Esophagus (tissue), 2 donors: Measurements from ENCODE around the gene GPR68. TPM values are rescaled to one million over a fixed set of nuclear protein-coding genes. Genes with fewer than 3 reads are reported as not detected.
"Not testable (repeated sequence)": the region's sequence is repeated elsewhere in the genome, so short reads cannot be mapped to it uniquely, and the experiment has no call there.

Source experiments
- H3K27ac ChIP-seq, 2 donors: one replicate each; pipeline ENCODE4 v1.5.1; 2013; ENCODE audit warnings: low read depth in 2 of 2, mild to moderate bottlenecking in 2 of 2, inconsistent platforms in 1 of 2, low read length in 1 of 2, moderate library complexity in 1 of 2
- H3K27me3 ChIP-seq, 2 donors: one replicate each; pipeline ENCODE4 v1.6.1; 2013; ENCODE audit warnings: low read length in 2 of 2, control low read depth in 1 of 2, mild to moderate bottlenecking in 1 of 2; ENCODE audit not compliant: insufficient read depth in 2 of 2, control insufficient read depth in 1 of 2
- H3K36me3 ChIP-seq, 2 donors: one replicate each; pipeline ENCODE4 v1.6.1; 2013; ENCODE audit warnings: low read length in 1 of 2; ENCODE audit not compliant: control insufficient read depth in 2 of 2, insufficient read depth in 2 of 2
- H3K4me1 ChIP-seq, 2 donors: one replicate each; pipeline ENCODE4 v1.6.1; 2013; ENCODE audit warnings: low read length in 1 of 2; ENCODE audit not compliant: control insufficient read depth in 2 of 2, insufficient read depth in 2 of 2
- H3K4me3 ChIP-seq, 2 donors: one replicate each; pipeline ENCODE4 v1.5.1; 2013; ENCODE audit warnings: low read length in 2 of 2, mild to moderate bottlenecking in 2 of 2, low read depth in 1 of 2, moderate library complexity in 1 of 2
- H3K9me3 ChIP-seq, 2 donors: one replicate each; pipeline ENCODE4 v1.6.1; 2013; ENCODE audit warnings: mild to moderate bottlenecking in 2 of 2, low read depth in 1 of 2, low read length in 1 of 2, moderate library complexity in 1 of 2; ENCODE audit not compliant: control insufficient read depth in 2 of 2, insufficient read depth in 1 of 2
- WGBS, 2 donors: extraction: QIAGEN DNeasy Blood & Tissue Kit; methylation state at CpG; one replicate each; pipeline ENCODE4 v1.1.7; 2013; 5-methylcytosine and 5-hydroxymethylcytosine counted together
- polyA plus RNA-seq, 2 donors: library from polyadenylated mRNA; stranded (reverse); fragments of 200-250 nt; gene quantifications; one replicate each; pipeline ENCODE4 v1.2.3, GENCODE V29; 2013
- donor health status: healthy with polysubstance abuse.
- donor health status: Bipolar disorder and iron deficiency.

Gene GPR68
- polyA plus RNA-seq, 2 donors = 0.71 to 4.8 TPM

DNA sequence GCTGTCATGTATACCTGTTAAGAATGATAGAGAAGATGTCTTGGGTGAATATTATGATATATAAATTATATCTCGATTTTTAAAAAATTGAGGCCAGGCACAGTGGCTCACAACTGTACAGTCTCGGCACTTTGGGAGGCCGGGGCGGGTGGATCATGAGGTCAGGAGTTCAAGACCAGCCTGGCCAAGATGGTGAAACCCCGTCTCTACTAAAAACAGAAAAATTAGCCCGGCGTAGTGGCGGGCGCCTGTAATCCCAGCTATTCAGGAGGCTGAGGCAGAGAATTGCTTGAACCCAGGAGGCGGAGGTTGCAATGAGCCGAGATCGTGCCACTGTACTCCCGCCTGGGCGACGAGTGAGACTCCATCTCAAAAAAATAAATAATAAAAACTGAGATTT, 21.8 kb upstream of the GPR68 start:
- not testable (repeated sequence) for H3K27me3 ChIP-seq, H3K9me3 ChIP-seq, H3K36me3 ChIP-seq, H3K4me3 ChIP-seq, H3K27ac ChIP-seq, H3K4me1 ChIP-seq
- WGBS, 2 donors = 96 to 97% methylated on average over 15 of the region's 15 CpGs

DNA sequence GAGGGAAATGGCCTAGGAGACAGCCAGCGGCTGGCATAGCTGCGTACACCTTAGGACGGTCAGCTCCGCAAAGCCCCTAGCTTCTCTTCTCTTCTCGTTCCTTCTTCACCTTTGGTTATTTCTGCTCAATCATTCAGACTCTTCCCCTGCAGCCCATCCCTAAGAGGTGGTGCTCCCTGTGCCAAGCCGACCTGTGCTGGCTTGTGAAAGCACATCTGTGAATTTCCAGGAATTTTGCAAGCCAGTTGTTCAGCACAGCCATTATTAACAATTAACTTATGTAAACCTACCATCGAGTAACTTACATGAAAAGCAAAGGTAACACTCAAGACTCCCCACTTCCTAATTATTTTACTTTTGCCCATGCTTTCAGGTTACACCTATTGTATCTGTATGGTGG, 20.9 kb upstream of the GPR68 start:
- H3K4me1 ChIP-seq = peaks cover 5 to 9% of the 10 kb centered on the region in 2 donors
- peak overlapping the region; percentile 47 to 88 for H3K27ac ChIP-seq
- 49 to 67% methylated on average over 7 of the region's 7 CpGs for WGBS, 2 donors

DNA sequence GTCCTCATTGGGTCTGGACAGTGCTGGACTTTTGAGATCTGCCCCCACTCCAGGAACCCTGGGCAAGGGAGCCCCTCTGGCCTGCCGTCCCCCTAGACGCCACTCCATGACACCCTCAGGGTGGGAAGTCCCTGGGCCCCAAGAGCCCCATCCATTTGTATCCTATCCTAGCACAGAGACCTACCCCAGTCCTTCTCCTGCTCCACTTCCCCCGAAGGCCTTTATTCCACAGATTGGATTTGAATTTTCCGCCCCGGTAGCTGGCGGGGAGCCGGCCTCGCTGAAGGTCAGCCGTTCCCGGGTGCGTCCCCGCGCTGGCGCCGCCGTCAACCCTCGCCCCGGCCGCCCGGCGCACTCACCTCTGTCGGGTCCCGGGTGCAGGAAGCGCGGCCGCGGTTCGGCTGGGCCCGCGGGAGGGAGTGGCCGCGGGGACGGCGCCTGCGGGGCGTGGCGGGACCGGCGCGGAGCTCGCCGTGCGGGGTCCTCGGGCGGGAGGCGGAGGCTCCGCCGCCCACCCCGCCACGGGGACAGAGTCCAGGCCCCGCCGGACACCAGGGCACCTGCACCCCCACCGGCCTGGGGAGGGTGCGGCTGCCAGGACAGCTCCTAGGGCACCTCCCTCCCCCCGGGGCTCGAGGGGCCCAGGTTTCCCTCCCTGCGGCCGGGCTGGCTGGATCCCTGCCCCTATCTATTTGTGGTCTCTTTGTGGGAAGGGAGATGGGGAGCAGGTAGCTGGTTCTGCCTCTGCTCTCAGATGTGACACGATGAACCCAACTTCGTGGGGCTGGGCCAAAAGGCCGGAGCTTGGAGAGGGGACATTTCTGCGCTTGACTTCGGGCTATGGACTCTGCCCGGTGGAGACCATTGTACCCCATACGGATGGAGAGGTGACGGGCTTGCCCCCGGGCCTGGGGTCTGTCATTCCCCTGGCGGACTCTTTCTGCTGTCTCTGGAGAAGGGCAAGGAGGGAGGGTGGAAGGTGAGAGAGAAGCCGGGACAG, 19.9 kb upstream of the GPR68 start:
- no peaks in the 10 kb centered on the region for H3K27me3 ChIP-seq
- no peaks in the 10 kb centered on the region for H3K9me3 ChIP-seq
- WGBS, 2 donors = 8 to 10% methylated on average over 64 to 69 of the region's 69 CpGs
- H3K4me1 ChIP-seq = peaks cover 5 to 9% of the 10 kb centered on the region in 2 donors
- H3K36me3 ChIP-seq = no peaks in the 10 kb centered on the region
- H3K27ac ChIP-seq = peak overlapping the region; percentile 47 to 88
- H3K4me3 ChIP-seq = peak overlapping the region; percentile 50 to 60

More for the DNA sequence above, 20.9 kb upstream of the GPR68 start:
- Histone ChIP-seq H3K9me3 (no peaks in the 10 kb centered on the region), H3K36me3 (no peaks in the 10 kb centered on the region), H3K4me3 (no peak overlapping the region), H3K27me3 (no peaks in the 10 kb centered on the region)

DNA sequence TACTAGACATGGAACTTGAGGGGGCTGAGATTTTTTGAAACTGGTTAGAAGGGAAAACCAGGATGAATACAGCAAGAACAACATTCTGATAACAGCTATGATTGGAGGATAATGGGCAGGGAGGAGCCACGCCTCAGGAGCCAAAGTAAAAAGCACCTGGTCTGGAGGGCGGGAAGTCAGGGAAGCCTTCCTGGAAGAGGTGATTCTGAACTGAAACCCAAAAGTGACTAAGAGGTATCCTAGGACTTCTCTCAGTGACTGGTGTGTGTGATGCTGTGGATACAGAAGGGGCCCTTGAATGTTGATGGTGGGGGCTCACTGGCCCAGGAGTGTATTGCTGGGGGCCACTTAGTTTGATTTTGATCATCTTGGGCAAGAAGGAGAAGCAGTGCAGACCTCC, 18.8 kb upstream of the GPR68 start:
- H3K9me3 ChIP-seq = no peaks in the 10 kb centered on the region
- H3K4me3 ChIP-seq = peak overlapping the region in 1 of 2 donors; percentile 60
- H3K27me3 ChIP-seq = no peaks in the 10 kb centered on the region
- H3K4me1 ChIP-seq = peaks cover 5 to 11% of the 10 kb centered on the region in 2 donors
- 84 to 89% methylated on average over 2 of the region's 2 CpGs for WGBS, 2 donors
- H3K36me3 ChIP-seq = no peaks in the 10 kb centered on the region
- H3K27ac ChIP-seq = no peak overlapping the region

DNA sequence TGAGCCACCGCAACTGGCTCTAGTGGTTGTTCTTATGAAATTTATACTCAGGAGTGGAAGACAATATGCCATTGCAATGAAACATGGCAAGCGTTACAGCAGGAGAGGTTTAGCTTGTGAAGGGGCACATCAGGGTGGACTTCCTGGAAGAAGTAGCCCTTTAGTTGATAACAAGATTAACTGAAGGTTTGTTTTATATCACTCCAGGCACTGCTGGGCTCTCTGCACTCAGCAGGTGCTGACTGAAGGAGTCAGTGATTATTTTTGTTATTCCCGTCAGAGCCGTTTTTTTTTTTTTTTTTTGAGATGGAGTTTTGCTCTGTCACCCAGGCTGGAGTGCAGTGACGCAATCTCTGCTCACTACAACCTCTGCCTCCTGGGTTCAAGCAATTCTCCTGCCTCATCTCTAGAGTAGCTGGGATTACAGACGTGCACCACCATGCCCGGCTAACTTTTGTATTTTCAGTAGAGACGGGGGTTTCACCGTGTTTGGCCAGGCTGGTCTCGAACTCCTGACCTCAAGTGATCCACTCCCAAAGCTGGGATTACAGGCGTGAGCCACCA, 17.6 kb upstream of the GPR68 start:
- H3K4me1 ChIP-seq = peaks cover 5 to 16% of the 10 kb centered on the region in 2 donors
- H3K27me3 ChIP-seq = no peaks in the 10 kb centered on the region
- no peak overlapping the region for H3K27ac ChIP-seq

DNA sequence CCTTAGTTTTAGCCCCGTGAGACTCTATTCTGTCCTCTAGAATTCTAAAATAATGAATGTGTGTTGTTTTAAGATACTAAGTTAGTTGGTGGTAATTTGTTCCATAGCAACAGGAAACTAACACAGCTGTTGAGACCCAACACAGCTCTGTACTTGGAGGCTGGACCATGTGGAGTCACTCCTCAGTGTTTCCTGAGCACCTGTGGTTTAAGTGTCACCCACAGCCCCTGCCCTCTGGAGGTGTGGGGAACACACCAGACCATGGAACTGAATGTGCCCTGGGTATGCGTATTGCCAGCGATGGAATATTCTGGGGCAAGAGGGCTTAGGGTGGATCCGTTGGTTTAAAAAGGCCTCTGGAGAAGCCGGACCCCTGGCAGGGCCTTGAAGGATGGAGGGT, 16.6 kb upstream of the GPR68 start:
- WGBS, 2 donors = 88 to 95% methylated on average over 5 of the region's 5 CpGs
- H3K27ac ChIP-seq = no peak overlapping the region
- H3K9me3 ChIP-seq = no peaks in the 10 kb centered on the region
- H3K36me3 ChIP-seq = no peaks in the 10 kb centered on the region
- no peak overlapping the region for H3K4me3 ChIP-seq
- no peaks in the 10 kb centered on the region for H3K27me3 ChIP-seq
- peaks cover 5 to 16% of the 10 kb centered on the region in 2 donors for H3K4me1 ChIP-seq

More for the DNA sequence above, 17.6 kb upstream of the GPR68 start:
- Histone ChIP-seq H3K36me3 (no peaks in the 10 kb centered on the region), H3K9me3 (no peaks in the 10 kb centered on the region), H3K4me3 (no peak overlapping the region)
- WGBS, 2 donors = 73% methylated on average over 11 of the region's 11 CpGs

DNA sequence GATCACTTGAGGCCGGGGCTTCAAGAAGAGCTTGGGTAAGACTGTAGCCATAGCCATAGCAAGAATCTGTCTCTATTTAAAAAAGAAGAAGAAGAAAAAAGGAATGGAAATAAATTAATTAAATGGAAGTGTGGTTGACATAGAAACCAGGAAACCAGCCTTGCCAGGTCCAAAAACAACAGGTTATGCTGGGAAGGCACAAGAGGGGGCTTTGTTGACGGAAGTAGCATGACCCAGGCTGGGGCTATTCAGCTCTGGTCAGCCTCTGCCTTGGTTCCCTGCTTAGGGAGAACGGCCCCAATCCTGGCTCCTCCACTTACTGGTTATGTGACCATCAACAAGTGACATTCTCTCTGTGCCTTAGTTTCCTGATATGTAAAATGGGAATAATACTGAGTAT, 14.4 kb upstream of the GPR68 start:
- H3K36me3 ChIP-seq = no peaks in the 10 kb centered on the region
- 90 to 91% methylated on average over 3 of the region's 3 CpGs for WGBS, 2 donors
- H3K27me3 ChIP-seq = no peaks in the 10 kb centered on the region
- H3K4me3 ChIP-seq = no peak overlapping the region
- peaks cover 2 to 9% of the 10 kb centered on the region in 2 donors for H3K4me1 ChIP-seq
- H3K9me3 ChIP-seq = no peaks in the 10 kb centered on the region
- H3K27ac ChIP-seq = peak overlapping the region; percentile 53 to 84

DNA sequence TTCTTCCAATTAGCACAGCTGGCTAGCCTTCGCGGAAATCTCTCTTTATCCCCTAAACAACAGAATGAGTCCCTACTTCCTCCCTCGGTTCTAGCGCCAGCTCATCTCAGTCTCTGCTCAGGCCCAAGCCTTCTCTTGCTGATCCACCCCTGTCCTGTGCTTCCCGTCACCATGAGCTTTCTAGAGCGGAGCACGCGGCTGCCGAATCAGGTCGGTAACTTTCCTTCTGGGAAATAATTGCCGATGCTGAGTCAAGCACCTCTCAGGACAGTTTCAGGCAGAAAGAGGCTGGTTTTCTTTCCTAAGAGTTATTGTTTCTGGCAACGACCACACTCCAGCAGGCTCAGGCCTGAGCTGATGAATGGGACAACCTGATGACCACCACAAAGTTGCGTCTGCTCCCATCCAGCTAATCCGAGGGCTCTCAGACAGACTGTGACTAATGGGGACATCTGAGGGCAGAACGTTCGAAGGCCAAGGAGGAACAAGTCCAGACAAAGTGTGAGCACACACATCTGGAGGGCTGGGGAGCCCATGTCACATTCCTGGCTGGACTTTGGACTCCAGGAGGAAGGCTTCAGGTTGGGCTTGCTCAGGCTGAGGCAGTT, 13.6 kb upstream of the GPR68 start:
- Histone ChIP-seq H3K27ac (peak overlapping the region; percentile 53 to 84), H3K27me3 (no peaks in the 10 kb centered on the region), H3K4me3 (no peak overlapping the region), H3K36me3 (no peaks in the 10 kb centered on the region), H3K9me3 (no peaks in the 10 kb centered on the region), H3K4me1 (peaks cover under 1 to 13% of the 10 kb centered on the region in 2 donors)
- WGBS, 2 donors = 29 to 48% methylated on average over 16 of the region's 16 CpGs

DNA sequence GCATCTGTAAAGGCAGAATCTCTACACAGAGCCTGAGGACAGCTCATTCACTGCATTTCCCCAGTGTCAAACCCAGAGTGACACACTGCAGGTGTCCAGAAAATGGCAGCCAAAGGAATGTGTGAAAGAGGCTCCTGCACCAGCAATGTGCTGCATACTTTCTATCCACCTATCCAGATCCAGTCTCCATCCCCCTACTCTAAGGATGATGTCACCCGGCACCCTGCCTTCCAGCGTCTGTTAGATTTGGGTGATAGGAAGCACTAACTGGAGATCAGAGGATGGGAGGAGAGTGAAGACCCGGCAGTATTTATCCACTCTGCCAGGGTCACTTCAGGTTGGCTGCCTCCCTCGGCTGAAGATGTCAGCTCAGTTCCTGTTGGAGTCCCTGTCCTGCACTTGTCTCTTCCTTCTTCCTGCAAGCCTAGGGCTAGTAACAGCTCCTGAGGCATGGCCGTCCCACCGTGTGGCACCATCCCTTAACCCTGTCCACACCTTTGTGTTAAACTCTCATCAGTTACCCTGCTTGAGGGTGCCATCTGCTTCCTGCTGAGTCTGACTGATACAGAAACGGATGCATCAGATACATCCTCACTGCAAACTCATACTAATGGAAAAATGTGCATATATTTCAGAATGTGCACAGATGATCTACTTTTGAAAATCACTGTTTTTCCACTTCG, 13.0 kb upstream of the GPR68 start:
- WGBS, 2 donors = 42 to 50% methylated on average over 8 of the region's 8 CpGs
- H3K4me3 ChIP-seq = no peak overlapping the region
- H3K36me3 ChIP-seq = no peaks in the 10 kb centered on the region
- H3K27ac ChIP-seq = peak overlapping the region; percentile 53 to 84
- no peaks in the 10 kb centered on the region for H3K27me3 ChIP-seq
- peaks cover 5 to 16% of the 10 kb centered on the region in 2 donors for H3K4me1 ChIP-seq
- no peaks in the 10 kb centered on the region for H3K9me3 ChIP-seq
